WTC11 (cell line): ENCODE measurements around the gene ALG8. TPM values are rescaled to one million over a fixed set of nuclear protein-coding genes. Genes with fewer than 3 reads are reported as not detected.

Source experiments
- ATAC-seq: fragments of 200-7000 bp; cut with Tn5 transposase; 2 replicates; pipeline ENCODE4 v1.10.0; 2021; ENCODE audit warnings: mild to moderate bottlenecking, moderate library complexity
- CTCF ChIA-PET: fragments of 300-600 bp; sonication (Branson Sonifier 250); formaldehyde crosslinking; loops from one replicate; lab custom pipeline; 2021; ENCODE audit warnings: antibody characterized with exemption; lab: Charles Lee
- POLR2A ChIA-PET: fragments of 350-600 bp; sonication (Branson Sonifier 250); formaldehyde crosslinking; loops from one replicate; lab custom pipeline; 2021; ENCODE audit warnings: antibody characterized with exemption; lab: Charles Lee
- DNase-seq: peaks from one replicate; pipeline ENCODE4 v3.0.0; 2021; ENCODE audit warnings: low spot score
- H3K27ac Mint-ChIP-seq: 2 replicates; pipeline ENCODE4 v1.8.0; 2021; ENCODE audit warnings: mixed read lengths
- H3K27me3 Mint-ChIP-seq: 2 replicates; pipeline ENCODE4 v1.8.0; 2021; ENCODE audit warnings: low read depth, mild to moderate bottlenecking, moderate library complexity, mixed read lengths
- H3K36me3 Mint-ChIP-seq: 2 replicates; pipeline ENCODE4 v1.8.0; 2021; ENCODE audit warnings: mixed read lengths
- H3K4me1 Mint-ChIP-seq: 2 replicates; pipeline ENCODE4 v1.8.0; 2022; ENCODE audit warnings: mixed read lengths
- H3K4me3 Mint-ChIP-seq: 2 replicates; pipeline ENCODE4 v1.8.0; 2021; ENCODE audit warnings: mild to moderate bottlenecking, moderate library complexity, mixed read lengths
- H3K9me3 Mint-ChIP-seq: 2 replicates; pipeline ENCODE4 v1.8.0; 2021; ENCODE audit warnings: mixed read lengths
- AFF4 ChIP-seq: sonication (generic); formaldehyde crosslinking; IDR thresholded peaks from 2 replicates; pipeline ENCODE4 v1.8.1; 2023; ENCODE audit warnings: mild to moderate bottlenecking, missing genetic modification reagents, borderline replicate concordance
- ESRRA ChIP-seq: sonication (generic); formaldehyde crosslinking; IDR thresholded peaks from 2 replicates; pipeline ENCODE4 v1.8.1; 2022; ENCODE audit warnings: mild to moderate bottlenecking, missing genetic modification reagents, borderline replicate concordance
- GABPB1 ChIP-seq: sonication (generic); formaldehyde crosslinking; IDR thresholded peaks from 2 replicates; pipeline ENCODE4 v1.8.1; 2023; ENCODE audit warnings: mild to moderate bottlenecking, missing genetic modification reagents
- NR3C1 ChIP-seq: sonication (generic); formaldehyde crosslinking; conservative IDR thresholded peaks from 2 replicates; pipeline ENCODE4 v1.8.1; 2023; ENCODE audit warnings: low read depth, mild to moderate bottlenecking, missing genetic modification reagents
- SMAD3 ChIP-seq: sonication (generic); formaldehyde crosslinking; IDR thresholded peaks from 2 replicates; pipeline ENCODE4 v1.8.0; 2022; ENCODE audit warnings: missing genetic modification reagents, mild to moderate bottlenecking, borderline replicate concordance
- SP1 ChIP-seq: sonication (generic); formaldehyde crosslinking; conservative IDR thresholded peaks from 2 replicates; pipeline ENCODE4 v1.8.1; 2022; ENCODE audit warnings: missing genetic modification reagents
- total RNA-seq: library from RNA; stranded (reverse); gene quantifications from 3 replicates; pipeline ENCODE4 v1.2.3, GENCODE V29; 2021
- TF ChIP-seq, protein P1 (sequence below): sonication (generic); formaldehyde crosslinking; IDR thresholded peaks from 2 replicates; pipeline ENCODE4 v1.8.1; 2023; ENCODE audit warnings: mild to moderate bottlenecking, moderate library complexity, missing genetic modification reagents
- TF ChIP-seq, protein P2 (sequence below): fragments of 250-450 bp; sonication (Bioruptor Pico); conservative IDR thresholded peaks from 2 replicates; pipeline ENCODE4 v1.9.0; 2021; ENCODE audit warnings: mild to moderate bottlenecking
- TF ChIP-seq, protein P3 (sequence below): sonication (generic); formaldehyde crosslinking; IDR thresholded peaks from 2 replicates; pipeline ENCODE4 v1.8.1; 2022; ENCODE audit warnings: low read depth, missing genetic modification reagents, borderline replicate concordance
- TF ChIP-seq, protein P4 (sequence below): sonication (generic); formaldehyde crosslinking; IDR thresholded peaks from 2 replicates; pipeline ENCODE4 v1.8.0; 2022; ENCODE audit warnings: mild to moderate bottlenecking, missing genetic modification reagents
- TF ChIP-seq, protein P5 (sequence below): sonication (generic); formaldehyde crosslinking; IDR thresholded peaks from 2 replicates; pipeline ENCODE4 v1.8.0; 2022; ENCODE audit warnings: mild to moderate bottlenecking, missing genetic modification reagents

ALG8 gene
- total RNA-seq, 1 experiment from 2014 or later = 63.8 TPM

DNA sequence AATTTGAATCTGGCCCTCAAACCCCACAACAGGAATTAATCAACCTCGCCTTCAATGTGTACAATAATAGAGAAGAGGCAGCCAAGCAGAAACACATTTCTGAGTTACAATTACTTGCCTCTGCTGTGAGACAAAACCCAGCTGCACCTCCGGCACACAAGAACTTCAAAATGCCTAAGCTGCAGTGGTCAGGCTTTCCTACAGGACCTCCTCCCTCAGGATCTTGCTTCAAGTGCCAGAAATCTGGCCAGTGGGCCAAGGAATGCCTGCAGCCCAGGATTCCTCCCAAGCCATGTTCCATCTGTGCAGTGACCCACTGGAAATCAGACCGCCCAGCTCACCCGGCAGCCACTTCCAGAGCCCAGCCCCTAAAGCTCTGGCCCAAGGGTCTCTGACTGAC, 56.4 kb downstream of the ALG8 start:
- ChIA-PET CTCF (no interaction called here), POLR2A (no interaction called here)
- no peak overlapping the region for H3K4me3 Mint-ChIP-seq
- no peak overlapping the region for H3K27ac Mint-ChIP-seq
- TF ChIP-seq, protein P1, sequence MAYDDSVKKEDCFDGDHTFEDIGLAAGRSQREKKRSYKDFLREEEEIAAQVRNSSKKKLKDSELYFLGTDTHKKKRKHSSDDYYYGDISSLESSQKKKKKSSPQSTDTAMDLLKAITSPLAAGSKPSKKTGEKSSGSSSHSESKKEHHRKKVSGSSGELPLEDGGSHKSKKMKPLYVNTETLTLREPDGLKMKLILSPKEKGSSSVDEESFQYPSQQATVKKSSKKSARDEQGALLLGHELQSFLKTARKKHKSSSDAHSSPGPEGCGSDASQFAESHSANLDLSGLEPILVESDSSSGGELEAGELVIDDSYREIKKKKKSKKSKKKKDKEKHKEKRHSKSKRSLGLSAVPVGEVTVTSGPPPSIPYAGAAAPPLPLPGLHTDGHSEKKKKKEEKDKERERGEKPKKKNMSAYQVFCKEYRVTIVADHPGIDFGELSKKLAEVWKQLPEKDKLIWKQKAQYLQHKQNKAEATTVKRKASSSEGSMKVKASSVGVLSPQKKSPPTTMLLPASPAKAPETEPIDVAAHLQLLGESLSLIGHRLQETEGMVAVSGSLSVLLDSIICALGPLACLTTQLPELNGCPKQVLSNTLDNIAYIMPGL (CRISPR knock-in tag) = no peak
- TF ChIP-seq SMAD3 (CRISPR knock-in tag) = no peak
- H3K27me3 Mint-ChIP-seq = peaks cover 8% of the 10 kb centered on the region
- peaks cover 13% of the 10 kb centered on the region for H3K4me1 Mint-ChIP-seq
- no peaks in the 10 kb centered on the region for H3K9me3 Mint-ChIP-seq
- no peak for ATAC-seq
- no peak for DNase-seq
- no peaks in the 10 kb centered on the region for H3K36me3 Mint-ChIP-seq

- no peak for DNase-seq
- H3K27ac Mint-ChIP-seq = no peak overlapping the region
Measured at GRCh38 chr11:78082146-78082545, 57.3 kb downstream of the ALG8 start.

GRCh38 chr11:78081583-78081982, 57.8 kb downstream of the ALG8 start:
- TF ChIP-seq SMAD3 (CRISPR knock-in tag) = no peak
- TF ChIP-seq, protein P2, sequence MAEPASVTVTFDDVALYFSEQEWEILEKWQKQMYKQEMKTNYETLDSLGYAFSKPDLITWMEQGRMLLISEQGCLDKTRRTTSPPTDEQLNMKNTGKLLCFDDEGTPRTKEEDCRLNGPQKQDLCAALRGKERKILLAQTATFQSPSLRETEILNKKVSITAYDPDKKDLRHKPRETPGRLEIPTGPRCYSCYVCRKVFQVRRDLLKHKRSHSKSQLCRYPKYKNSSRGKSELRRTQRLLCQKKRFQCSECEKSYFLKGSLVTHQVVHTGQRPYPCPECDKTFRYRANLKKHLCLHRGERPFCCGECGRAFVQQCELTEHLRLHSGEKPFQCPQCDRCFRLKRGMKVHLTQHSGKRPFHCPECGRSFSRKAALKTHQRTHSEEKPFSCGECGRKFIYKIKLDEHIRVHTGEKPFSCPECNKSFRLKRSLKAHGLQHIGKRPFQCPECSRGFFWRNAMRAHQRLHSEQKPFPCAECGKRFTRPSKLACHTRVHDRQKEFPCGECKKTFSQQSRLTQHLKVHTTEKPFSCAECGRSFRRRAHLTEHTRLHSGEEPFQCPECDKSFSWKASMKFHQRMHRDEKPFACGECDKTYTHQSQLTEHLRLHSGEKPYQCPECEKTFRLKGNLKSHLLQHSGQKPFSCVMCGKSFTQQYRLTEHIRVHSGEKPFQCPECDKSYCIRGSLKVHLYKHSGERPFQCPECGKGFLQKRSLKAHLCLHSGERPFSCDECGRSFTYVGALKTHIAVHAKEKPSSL (CRISPR knock-in tag) = no peak
- TF ChIP-seq, protein P3, sequence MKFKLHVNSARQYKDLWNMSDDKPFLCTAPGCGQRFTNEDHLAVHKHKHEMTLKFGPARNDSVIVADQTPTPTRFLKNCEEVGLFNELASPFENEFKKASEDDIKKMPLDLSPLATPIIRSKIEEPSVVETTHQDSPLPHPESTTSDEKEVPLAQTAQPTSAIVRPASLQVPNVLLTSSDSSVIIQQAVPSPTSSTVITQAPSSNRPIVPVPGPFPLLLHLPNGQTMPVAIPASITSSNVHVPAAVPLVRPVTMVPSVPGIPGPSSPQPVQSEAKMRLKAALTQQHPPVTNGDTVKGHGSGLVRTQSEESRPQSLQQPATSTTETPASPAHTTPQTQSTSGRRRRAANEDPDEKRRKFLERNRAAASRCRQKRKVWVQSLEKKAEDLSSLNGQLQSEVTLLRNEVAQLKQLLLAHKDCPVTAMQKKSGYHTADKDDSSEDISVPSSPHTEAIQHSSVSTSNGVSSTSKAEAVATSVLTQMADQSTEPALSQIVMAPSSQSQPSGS (CRISPR knock-in tag) = no peak
- TF ChIP-seq, protein P4, sequence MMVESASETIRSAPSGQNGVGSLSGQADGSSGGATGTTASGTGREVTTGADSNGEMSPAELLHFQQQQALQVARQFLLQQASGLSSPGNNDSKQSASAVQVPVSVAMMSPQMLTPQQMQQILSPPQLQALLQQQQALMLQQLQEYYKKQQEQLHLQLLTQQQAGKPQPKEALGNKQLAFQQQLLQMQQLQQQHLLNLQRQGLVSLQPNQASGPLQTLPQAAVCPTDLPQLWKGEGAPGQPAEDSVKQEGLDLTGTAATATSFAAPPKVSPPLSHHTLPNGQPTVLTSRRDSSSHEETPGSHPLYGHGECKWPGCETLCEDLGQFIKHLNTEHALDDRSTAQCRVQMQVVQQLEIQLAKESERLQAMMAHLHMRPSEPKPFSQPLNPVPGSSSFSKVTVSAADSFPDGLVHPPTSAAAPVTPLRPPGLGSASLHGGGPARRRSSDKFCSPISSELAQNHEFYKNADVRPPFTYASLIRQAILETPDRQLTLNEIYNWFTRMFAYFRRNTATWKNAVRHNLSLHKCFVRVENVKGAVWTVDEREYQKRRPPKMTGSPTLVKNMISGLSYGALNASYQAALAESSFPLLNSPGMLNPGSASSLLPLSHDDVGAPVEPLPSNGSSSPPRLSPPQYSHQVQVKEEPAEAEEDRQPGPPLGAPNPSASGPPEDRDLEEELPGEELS (CRISPR knock-in tag) = no peak
- peaks cover 8% of the 10 kb centered on the region for H3K27me3 Mint-ChIP-seq
- ChIA-PET POLR2A (no interaction called here), CTCF (no interaction called here)
- no peaks in the 10 kb centered on the region; the same call in 1 of the 2 replicates for H3K36me3 Mint-ChIP-seq
- no peak overlapping the region for H3K4me3 Mint-ChIP-seq
- peaks cover 17% of the 10 kb centered on the region for H3K4me1 Mint-ChIP-seq
- DNase-seq (no peak), ATAC-seq (no peak)
- no peaks in the 10 kb centered on the region for H3K9me3 Mint-ChIP-seq
- H3K27ac Mint-ChIP-seq = no peak overlapping the region

More at GRCh38 chr11:78082146-78082545, 57.3 kb downstream of the ALG8 start:
- ChIA-PET CTCF (no interaction called here), POLR2A (no interaction called here)
- Mint-ChIP-seq H3K4me1 (peaks cover 17% of the 10 kb centered on the region), H3K4me3 (no peak overlapping the region), H3K9me3 (no peaks in the 10 kb centered on the region), H3K36me3 (no peaks in the 10 kb centered on the region; the same call in 1 of the 2 replicates), H3K27me3 (peaks cover 8% of the 10 kb centered on the region)
- no peak for TF ChIP-seq ESRRA (CRISPR knock-in tag)
- TF ChIP-seq NR3C1 (CRISPR knock-in tag) = no peak
- no peak for ATAC-seq

- Mint-ChIP-seq H3K27ac (no peak overlapping the region; the same call in 1 of the 2 replicates), H3K27me3 (peaks cover 8% of the 10 kb centered on the region), H3K4me3 (peak overlapping the region; percentile 25; the same call in 1 of the 2 replicates), H3K36me3 (no peaks in the 10 kb centered on the region; the same call in 1 of the 2 replicates), H3K9me3 (no peaks in the 10 kb centered on the region), H3K4me1 (peaks cover 17% of the 10 kb centered on the region)
- ChIA-PET CTCF (no interaction called here), POLR2A (no interaction called here)
- DNase-seq = no peak
- no peak for ATAC-seq
- TF ChIP-seq AFF4 (CRISPR knock-in tag) (no peak), GABPB1 (no peak), SP1 (CRISPR knock-in tag) (no peak)
- TF ChIP-seq, protein P2 (CRISPR knock-in tag) = no peak
- TF ChIP-seq, protein P5, sequence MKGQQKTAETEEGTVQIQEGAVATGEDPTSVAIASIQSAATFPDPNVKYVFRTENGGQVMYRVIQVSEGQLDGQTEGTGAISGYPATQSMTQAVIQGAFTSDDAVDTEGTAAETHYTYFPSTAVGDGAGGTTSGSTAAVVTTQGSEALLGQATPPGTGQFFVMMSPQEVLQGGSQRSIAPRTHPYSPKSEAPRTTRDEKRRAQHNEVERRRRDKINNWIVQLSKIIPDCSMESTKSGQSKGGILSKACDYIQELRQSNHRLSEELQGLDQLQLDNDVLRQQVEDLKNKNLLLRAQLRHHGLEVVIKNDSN (CRISPR knock-in tag) = no peak
Measured at GRCh38 chr11:78080818-78081495, 58.5 kb downstream of the ALG8 start.
